Panc1 (cell line): Measurements from ENCODE around the gene ZSCAN25.

Experiments
- POLR2AphosphoS5 ChIP-seq: IDR thresholded peaks from 2 replicates; pipeline ENCODE4 v1.6.1; 2012; ENCODE audit warnings: mild to moderate bottlenecking, low read depth, low read length, moderate library complexity
- SIN3A ChIP-seq: IDR thresholded peaks from 2 replicates; pipeline ENCODE4 v1.6.1; 2012; ENCODE audit warnings: low read depth, mild to moderate bottlenecking, low read length, moderate library complexity, borderline replicate concordance; ENCODE audit not compliant: insufficient read depth
- TCF7L2 ChIP-seq: IDR thresholded peaks from 2 replicates; pipeline ENCODE4 v1.6.1; 2011; ENCODE audit warnings: mild to moderate bottlenecking, low read depth, low read length, inconsistent platforms
- TF ChIP-seq, protein P1 (sequence below): fragments of 450-650 bp; IDR thresholded peaks from 2 replicates; pipeline ENCODE4 v1.5.1; 2017; ENCODE audit warnings: mild to moderate bottlenecking
- TF ChIP-seq, protein P2 (sequence below), 2 experiments: IDR thresholded peaks; 2 replicates each; pipeline ENCODE4 v1.6.1; 2011 to 2012; ENCODE audit warnings: low read depth in 2 of 2, control low read depth in 1 of 2, low read length in 1 of 2, mild to moderate bottlenecking in 1 of 2, moderate library complexity in 1 of 2; ENCODE audit not compliant: insufficient read depth in 1 of 2

DNA sequence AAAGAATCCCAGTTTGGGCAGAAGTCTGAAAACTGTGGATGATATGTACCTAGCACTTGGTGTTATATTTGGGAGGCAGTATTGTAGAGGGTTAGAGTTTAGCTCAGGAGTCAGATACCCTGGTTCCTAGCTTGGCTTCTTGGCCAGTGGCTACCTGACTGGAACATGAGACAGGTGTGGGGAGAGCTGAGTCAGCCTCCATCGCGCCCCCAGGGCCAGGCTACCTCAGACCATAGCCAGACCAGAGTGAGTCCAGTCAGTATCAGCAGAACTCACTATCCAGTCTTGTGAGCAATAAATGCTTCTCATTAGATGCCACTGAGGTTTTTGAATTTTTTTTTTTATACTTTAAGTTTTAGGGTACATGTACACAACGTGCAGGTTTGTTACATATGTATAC lies 37.0 kb downstream of the ZSCAN25 start:
- TF ChIP-seq, protein P1, sequence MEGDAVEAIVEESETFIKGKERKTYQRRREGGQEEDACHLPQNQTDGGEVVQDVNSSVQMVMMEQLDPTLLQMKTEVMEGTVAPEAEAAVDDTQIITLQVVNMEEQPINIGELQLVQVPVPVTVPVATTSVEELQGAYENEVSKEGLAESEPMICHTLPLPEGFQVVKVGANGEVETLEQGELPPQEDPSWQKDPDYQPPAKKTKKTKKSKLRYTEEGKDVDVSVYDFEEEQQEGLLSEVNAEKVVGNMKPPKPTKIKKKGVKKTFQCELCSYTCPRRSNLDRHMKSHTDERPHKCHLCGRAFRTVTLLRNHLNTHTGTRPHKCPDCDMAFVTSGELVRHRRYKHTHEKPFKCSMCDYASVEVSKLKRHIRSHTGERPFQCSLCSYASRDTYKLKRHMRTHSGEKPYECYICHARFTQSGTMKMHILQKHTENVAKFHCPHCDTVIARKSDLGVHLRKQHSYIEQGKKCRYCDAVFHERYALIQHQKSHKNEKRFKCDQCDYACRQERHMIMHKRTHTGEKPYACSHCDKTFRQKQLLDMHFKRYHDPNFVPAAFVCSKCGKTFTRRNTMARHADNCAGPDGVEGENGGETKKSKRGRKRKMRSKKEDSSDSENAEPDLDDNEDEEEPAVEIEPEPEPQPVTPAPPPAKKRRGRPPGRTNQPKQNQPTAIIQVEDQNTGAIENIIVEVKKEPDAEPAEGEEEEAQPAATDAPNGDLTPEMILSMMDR = no peak
- TF ChIP-seq SIN3A = no peak
- no peak for TF ChIP-seq POLR2AphosphoS5
- TF ChIP-seq, protein P2, sequence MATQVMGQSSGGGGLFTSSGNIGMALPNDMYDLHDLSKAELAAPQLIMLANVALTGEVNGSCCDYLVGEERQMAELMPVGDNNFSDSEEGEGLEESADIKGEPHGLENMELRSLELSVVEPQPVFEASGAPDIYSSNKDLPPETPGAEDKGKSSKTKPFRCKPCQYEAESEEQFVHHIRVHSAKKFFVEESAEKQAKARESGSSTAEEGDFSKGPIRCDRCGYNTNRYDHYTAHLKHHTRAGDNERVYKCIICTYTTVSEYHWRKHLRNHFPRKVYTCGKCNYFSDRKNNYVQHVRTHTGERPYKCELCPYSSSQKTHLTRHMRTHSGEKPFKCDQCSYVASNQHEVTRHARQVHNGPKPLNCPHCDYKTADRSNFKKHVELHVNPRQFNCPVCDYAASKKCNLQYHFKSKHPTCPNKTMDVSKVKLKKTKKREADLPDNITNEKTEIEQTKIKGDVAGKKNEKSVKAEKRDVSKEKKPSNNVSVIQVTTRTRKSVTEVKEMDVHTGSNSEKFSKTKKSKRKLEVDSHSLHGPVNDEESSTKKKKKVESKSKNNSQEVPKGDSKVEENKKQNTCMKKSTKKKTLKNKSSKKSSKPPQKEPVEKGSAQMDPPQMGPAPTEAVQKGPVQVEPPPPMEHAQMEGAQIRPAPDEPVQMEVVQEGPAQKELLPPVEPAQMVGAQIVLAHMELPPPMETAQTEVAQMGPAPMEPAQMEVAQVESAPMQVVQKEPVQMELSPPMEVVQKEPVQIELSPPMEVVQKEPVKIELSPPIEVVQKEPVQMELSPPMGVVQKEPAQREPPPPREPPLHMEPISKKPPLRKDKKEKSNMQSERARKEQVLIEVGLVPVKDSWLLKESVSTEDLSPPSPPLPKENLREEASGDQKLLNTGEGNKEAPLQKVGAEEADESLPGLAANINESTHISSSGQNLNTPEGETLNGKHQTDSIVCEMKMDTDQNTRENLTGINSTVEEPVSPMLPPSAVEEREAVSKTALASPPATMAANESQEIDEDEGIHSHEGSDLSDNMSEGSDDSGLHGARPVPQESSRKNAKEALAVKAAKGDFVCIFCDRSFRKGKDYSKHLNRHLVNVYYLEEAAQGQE (IDR thresholded peaks at IDR 0.05; ENCODE audit: insufficient read depth in 1 of 2, low read depth in 2 of 2, low read length in 1 of 2) = no peak
- TF ChIP-seq TCF7L2 = no peak
